SK-N-SH treated with all-trans-retinoic acid at 6 μM for 48 hours (cell line): ENCODE results near the gene PBX1.

Source experiments
- ARNTL ChIP-seq: fragments of 450-650 bp; formaldehyde crosslinking; IDR thresholded peaks from 2 replicates; pipeline ENCODE4 v1.5.0; 2020; ENCODE audit warnings: low read depth, mild to moderate bottlenecking, moderate library complexity, borderline replicate concordance
- BACH2 ChIP-seq: fragments of 250-450 bp; sonication (Bioruptor Pico); IDR thresholded peaks from 2 replicates; pipeline ENCODE4 v1.9.0; 2021; ENCODE audit warnings: mild to moderate bottlenecking, borderline replicate concordance
- CSDC2 ChIP-seq: fragments of 250-450 bp; sonication (Bioruptor Pico); IDR thresholded peaks from 2 replicates; pipeline ENCODE4 v1.5.0; 2020; ENCODE audit warnings: mild to moderate bottlenecking, moderate library complexity
- PATZ1 ChIP-seq: fragments of 250-450 bp; sonication (Bioruptor Pico); IDR thresholded peaks from 2 replicates; pipeline ENCODE4 v1.8.0; 2020; ENCODE audit warnings: mild to moderate bottlenecking, moderate library complexity, borderline replicate concordance
- PPARA ChIP-seq: fragments of 250-450 bp; sonication (Bioruptor Pico); IDR thresholded peaks from 2 replicates; pipeline ENCODE4 v1.5.0; 2020; ENCODE audit warnings: mild to moderate bottlenecking, borderline replicate concordance
- TOX ChIP-seq: fragments of 250-450 bp; sonication (Bioruptor Pico); IDR thresholded peaks from 2 replicates; pipeline ENCODE4 v1.8.0; 2021; ENCODE audit warnings: mild to moderate bottlenecking, moderate library complexity, borderline replicate concordance
- ZC3H10 ChIP-seq: fragments of 250-450 bp; sonication (Bioruptor Pico); IDR thresholded peaks from 2 replicates; pipeline ENCODE4 v1.5.1; 2021; ENCODE audit warnings: mild to moderate bottlenecking, moderate library complexity
- ZFP3 ChIP-seq: fragments of 250-450 bp; sonication (Bioruptor Pico); IDR thresholded peaks from 2 replicates; pipeline ENCODE4 v1.5.0; 2020; ENCODE audit warnings: mild to moderate bottlenecking, moderate library complexity
- ZFP30 ChIP-seq: fragments of 450-650 bp; formaldehyde crosslinking; IDR thresholded peaks from 2 replicates; pipeline ENCODE4 v1.5.0; 2022; ENCODE audit warnings: mild to moderate bottlenecking, moderate library complexity
- ZNF8 ChIP-seq: fragments of 450-650 bp; formaldehyde crosslinking; IDR thresholded peaks from 2 replicates; pipeline ENCODE4 v1.5.0; 2020; ENCODE audit warnings: mild to moderate bottlenecking, moderate library complexity
- TF ChIP-seq, protein P1 (sequence below): fragments of 250-450 bp; sonication (Bioruptor Pico); IDR thresholded peaks from 2 replicates; pipeline ENCODE4 v1.5.1; 2021; ENCODE audit warnings: mild to moderate bottlenecking, moderate library complexity

- TF ChIP-seq ARNTL: no peak
- no peak for TF ChIP-seq PATZ1 (CRISPR knock-in tag)
- TF ChIP-seq, protein P1, sequence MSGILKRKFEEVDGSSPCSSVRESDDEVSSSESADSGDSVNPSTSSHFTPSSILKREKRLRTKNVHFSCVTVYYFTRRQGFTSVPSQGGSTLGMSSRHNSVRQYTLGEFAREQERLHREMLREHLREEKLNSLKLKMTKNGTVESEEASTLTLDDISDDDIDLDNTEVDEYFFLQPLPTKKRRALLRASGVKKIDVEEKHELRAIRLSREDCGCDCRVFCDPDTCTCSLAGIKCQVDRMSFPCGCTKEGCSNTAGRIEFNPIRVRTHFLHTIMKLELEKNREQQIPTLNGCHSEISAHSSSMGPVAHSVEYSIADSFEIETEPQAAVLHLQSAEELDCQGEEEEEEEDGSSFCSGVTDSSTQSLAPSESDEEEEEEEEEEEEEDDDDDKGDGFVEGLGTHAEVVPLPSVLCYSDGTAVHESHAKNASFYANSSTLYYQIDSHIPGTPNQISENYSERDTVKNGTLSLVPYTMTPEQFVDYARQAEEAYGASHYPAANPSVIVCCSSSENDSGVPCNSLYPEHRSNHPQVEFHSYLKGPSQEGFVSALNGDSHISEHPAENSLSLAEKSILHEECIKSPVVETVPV (CRISPR knock-in tag): no peak
- no peak for TF ChIP-seq PPARA
- TF ChIP-seq ZC3H10 (CRISPR knock-in tag): no peak
- no peak for TF ChIP-seq ZFP30
- no peak for TF ChIP-seq BACH2 (CRISPR knock-in tag)
- TF ChIP-seq TOX: no peak
- TF ChIP-seq ZFP3 (CRISPR knock-in tag): no peak
- TF ChIP-seq CSDC2 (CRISPR knock-in tag): no peak
- no peak for TF ChIP-seq ZNF8 (CRISPR knock-in tag)
Observed at GRCh38 chr1:164640686-164641352, 81.8 kb downstream of the PBX1 start.
